HG03280 (cell line): ENCODE results near the gene SLC39A1.

Experiments
- ATAC-seq: cut with Tn5 transposase; IDR thresholded peaks from one replicate; pipeline ENCODE4 v1.9.1; 2021; ENCODE audit warnings: mild to moderate bottlenecking, moderate library complexity; ENCODE audit not compliant: unreplicated experiment

The SLC39A1 gene

GRCh38 chr1:153977250-153978240 lies 14.2 kb upstream of the SLC39A1 start, which contains the start of gene JTB:
JTB (minus strand) TSS chr1:153977674; CDS start chr1:153977252, 422 bp downstream.
- ATAC-seq, result peak; percentile 75

GRCh38 chr1:153976819-153977249 lies 13.5 kb upstream of the SLC39A1 start:
- ATAC-seq, result no peak

GRCh38 chr1:153973525-153973924 lies 10.2 kb upstream of the SLC39A1 start:
- ATAC-seq, result no peak

- ATAC-seq, result no peak
Measured at GRCh38 chr1:153973071-153973470, 9.7 kb upstream of the SLC39A1 start.

- no peak for ATAC-seq
Measured at GRCh38 chr1:153970346-153970745, 7.0 kb upstream of the SLC39A1 start.

- ATAC-seq, result no peak
Measured at GRCh38 chr1:153968972-153969371, 5.6 kb upstream of the SLC39A1 start.

- no peak for ATAC-seq
Measured at GRCh38 chr1:153968408-153968807, 5.1 kb upstream of the SLC39A1 start.

- no peak for ATAC-seq
Measured at GRCh38 chr1:153968000-153968363, 4.6 kb upstream of the SLC39A1 start.

GRCh38 chr1:153967107-153967999 lies 4.0 kb upstream of the SLC39A1 start, which contains the start of gene CREB3L4:
CREB3L4 (plus strand) TSS chr1:153967902; CDS start chr1:153968526, 624 bp downstream.
- peak; percentile 74 for ATAC-seq

- ATAC-seq, result peak; percentile 0
Measured at GRCh38 chr1:153963850-153964331, 554 bp upstream of the SLC39A1 start.

GRCh38 chr1:153962088-153963029 lies 978 bp downstream of the SLC39A1 start:
- no peak for ATAC-seq

- ATAC-seq, result no peak
Measured at GRCh38 chr1:153961421-153961820, 1.9 kb downstream of the SLC39A1 start.

- ATAC-seq, result no peak
Measured at GRCh38 chr1:153960206-153960605, 3.1 kb downstream of the SLC39A1 start.

GRCh38 chr1:153959454-153959853 lies 3.9 kb downstream of the SLC39A1 start:
- ATAC-seq, result no peak

- ATAC-seq, result no peak
Measured at GRCh38 chr1:153958961-153959260, 4.4 kb downstream of the SLC39A1 start.

- ATAC-seq, result peak; percentile 71
Measured at GRCh38 chr1:153958111-153958960, 5.0 kb downstream of the SLC39A1 start, which contains the start of gene CRTC2. CRTC2 (minus strand) TSS chr1:153958612; CDS start chr1:153958497, 115 bp downstream.

GRCh38 chr1:153957744-153958110 lies 5.6 kb downstream of the SLC39A1 start:
- ATAC-seq, result peak; percentile 11

- no peak for ATAC-seq
Measured at GRCh38 chr1:153956997-153957715, 6.2 kb downstream of the SLC39A1 start.

GRCh38 chr1:153954826-153955225 lies 8.5 kb downstream of the SLC39A1 start:
- ATAC-seq, result no peak
